GM21825 (cell line): ENCODE results near the gene SLC1A7.

ENCODE experiments used
- ATAC-seq: cut with Tn5 transposase; IDR thresholded peaks from one replicate; pipeline ENCODE4 v1.9.1; 2021; ENCODE audit warnings: mild to moderate bottlenecking, moderate library complexity; ENCODE audit not compliant: unreplicated experiment

SLC1A7 gene

DNA sequence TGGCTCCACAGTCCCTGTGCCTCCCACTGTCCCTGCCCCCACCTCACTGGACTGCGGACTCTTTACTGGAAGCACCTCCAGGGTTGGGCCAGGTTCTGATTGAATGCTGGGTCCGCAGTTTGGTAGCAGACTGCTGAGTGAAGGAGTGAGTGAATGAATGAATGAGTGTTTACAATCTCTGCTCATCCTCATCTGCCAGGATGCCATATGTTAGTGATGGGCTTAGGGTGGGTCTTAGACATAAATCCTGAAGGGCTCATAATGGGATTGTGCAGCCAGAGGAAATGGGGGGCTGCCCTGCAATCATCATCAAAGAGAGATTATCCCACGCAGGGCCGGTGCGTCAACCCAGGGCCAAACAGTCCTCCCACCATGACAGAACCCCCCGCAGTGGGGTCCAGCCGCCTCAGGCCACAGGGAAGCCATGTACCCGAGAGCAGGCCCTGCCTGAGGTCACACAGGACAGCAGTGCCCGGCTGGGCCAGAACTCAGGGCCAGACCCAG, 26.1 kb downstream of the SLC1A7 start:
- ATAC-seq = no peak

DNA sequence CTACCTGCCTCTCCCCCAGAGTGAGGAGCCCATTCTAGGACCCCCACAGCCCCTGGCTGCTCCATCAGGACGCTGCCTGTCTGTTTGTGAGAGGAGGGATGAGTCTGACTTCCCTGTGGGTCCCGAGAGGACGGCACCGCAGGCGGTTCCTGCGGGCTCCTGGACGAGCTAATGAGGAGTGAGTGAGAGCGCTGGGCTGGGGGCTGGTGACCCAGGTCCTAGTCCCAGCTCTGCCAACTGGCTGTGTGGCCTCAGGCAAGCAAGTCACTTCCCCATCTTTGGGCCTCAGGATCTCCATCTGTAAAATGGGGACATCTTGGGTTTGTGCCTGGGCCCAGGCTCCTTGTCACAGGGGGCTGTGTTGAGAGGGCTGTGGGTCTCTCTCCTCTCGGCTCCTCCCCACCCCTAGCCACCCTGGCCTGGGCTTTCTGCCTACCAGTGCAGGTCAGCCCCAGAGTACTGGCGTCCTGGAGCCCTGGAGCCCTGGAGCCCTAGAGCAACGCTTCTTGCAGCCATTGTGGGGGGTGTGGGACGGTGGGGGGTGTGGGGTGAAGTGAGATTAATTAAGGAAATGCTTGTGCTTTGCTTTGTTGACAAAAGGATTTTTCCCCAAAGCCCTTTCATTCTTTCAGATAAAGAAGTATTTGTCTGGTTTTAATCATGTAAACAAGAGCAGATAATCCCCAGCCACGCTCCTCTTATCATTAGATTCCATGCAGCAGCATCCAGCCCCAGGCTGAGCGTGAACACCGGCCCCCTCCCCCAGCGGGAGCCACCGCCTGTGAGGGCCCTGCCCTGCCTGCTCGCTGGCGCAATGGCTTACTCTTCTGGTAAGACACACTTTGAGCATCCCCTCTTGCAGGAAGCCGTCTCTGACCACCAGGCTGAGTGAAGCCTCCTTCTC, 26.8 kb downstream of the SLC1A7 start:
- ATAC-seq = no peak

- ATAC-seq = no peak
These were observed 27.6 kb downstream of the SLC1A7 start for GRCh38 chr1:53114581-53115400.

DNA sequence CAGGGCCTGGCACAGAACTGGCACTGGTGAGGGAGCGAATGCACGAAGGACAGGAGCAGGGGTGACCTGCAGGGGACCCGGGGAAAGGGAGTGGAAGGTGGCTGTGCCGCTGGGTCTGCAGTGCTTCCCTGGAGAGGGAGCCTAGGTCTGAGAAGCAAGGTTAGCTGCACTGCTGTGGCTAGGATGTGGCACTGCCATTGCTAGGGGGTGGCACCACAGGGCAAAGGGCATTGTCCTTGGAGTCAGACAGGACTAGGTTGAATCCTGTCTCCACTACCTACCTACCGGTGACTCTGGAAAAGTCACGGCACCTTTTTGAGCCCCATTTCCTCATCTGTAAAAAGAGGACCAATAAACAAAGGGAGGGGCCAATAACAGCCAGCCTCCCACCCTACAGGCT, 28.3 kb downstream of the SLC1A7 start:
- no peak for ATAC-seq

GRCh38 chr1:53112861-53113260, 29.6 kb downstream of the SLC1A7 start:
- no peak for ATAC-seq

DNA sequence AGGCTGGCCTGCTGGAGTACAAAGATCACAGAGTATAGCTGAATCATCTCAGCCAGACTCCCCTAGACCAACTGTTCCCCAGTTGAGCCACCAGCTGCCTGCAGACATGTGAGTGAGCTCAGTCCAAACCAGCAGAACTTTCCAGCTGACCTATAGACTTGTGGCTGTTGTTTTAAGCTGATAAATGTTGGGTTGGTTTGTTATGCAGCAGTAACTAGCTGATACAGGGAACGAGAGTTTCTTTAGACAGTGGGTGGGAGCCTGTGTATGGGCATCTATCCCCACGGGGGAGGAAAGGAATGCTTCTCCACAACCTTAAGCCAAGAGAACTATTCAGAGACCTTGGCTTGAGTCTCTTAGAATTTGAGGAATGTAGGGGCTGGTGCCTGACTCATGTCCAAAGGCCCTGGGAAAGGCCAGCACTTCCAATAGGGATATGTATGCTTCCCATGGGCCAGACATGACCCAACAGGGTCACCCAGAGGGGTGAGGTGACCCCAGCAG, 30.1 kb downstream of the SLC1A7 start:
- no peak for ATAC-seq

DNA sequence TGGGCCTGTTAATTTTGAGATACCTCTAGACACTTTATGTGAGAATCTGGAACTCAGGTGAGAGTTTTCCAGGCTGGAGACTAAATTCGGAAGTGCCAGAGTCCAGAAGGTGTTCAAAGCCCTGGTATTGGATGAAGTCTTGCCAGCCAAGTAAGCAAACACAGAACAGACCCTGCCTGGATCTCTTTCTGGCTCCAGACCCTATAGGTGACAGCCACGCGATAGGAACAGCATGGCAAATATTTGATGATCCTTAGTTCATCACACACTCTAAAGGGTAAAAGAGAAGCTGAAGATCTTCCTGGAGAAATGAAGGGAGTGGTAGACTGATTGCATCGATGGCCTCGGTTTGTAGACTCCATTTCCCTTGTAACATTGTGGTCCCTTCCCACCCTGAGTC, 30.7 kb downstream of the SLC1A7 start:
- no peak for ATAC-seq

DNA sequence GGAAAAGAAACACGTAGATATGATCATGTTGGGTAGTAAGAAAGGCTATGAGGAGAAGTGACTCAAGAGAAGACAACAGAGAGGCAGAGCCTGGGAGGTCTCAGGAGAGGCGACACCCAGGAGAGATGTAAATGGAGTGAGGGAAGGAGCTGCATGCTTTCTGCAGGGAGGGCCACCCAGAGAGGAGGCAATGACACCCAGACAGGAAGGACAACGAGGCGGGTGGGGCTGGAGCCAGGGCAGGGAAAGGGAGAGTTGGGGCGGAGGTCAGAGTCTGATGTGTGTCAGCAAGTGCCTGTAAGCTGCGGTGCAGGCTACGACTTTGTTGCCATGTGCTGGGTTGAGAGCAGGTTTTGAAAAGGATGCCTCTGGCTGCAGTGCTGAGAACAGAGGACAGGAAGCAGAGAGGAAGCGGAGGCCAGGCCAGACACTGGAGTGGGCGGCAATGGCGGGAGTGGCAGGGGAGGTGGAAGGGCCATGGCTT, 31.3 kb downstream of the SLC1A7 start:
- ATAC-seq = no peak

GRCh38 chr1:53110370-53111072, 31.9 kb downstream of the SLC1A7 start:
- no peak for ATAC-seq

GRCh38 chr1:53108646-53109580, 33.5 kb downstream of the SLC1A7 start:
- ATAC-seq = no peak

DNA sequence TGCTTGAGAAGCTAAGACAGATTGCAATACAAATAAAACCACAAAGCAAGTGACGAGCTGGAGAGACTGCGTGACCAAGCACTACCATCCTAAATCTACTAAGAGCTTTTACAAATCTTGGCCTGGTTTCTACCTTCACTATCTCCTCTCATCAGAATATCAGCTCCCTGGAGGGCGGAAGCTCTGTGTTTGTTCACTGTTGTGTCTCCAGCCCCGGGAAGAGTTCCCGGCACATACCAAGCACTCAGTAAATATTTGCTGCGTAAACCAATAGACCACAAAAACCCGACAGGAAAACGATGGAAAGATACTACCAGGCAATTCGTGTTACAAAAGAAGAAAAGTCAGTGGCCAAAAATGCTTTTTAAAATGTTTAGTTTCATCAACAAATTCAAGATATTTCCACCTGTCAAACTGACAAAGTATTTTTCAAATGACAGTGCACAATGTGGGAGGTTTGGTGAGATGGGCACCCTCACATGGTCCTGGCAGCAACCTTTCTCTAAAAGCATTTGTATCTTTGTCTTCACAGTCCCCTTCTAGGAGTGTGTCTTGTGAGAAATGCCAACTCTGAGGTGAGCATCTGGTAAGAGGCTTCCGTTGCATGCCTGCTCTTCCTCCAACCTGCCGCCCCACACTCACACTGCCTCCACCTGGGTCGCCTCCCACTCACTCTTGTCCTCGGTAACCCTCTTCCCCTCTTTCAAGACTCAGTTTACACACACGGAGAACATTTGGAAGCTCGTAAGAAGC, 34.7 kb downstream of the SLC1A7 start:
- ATAC-seq = no peak

DNA sequence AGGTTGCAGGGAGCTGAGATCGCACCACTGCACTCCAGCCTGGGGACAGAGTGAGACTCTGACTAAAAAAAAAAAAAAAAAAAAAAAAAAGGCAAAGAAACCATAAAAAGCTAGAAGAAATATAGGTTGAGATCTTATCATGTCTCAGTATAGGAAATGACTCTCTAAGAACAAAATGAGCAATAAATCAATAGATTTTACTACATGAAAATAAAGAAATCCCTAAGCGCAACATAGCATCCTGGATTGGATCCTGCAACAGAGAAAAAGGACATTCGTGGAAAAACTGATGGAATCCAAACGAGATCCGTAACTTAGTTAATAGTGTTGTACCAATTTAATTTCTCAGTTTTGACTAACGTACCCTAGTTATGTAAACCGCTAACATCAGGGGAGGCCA, 35.3 kb downstream of the SLC1A7 start:
- ATAC-seq = no peak

GRCh38 chr1:53104289-53104913, 38.0 kb downstream of the SLC1A7 start:
- ATAC-seq = no peak

DNA sequence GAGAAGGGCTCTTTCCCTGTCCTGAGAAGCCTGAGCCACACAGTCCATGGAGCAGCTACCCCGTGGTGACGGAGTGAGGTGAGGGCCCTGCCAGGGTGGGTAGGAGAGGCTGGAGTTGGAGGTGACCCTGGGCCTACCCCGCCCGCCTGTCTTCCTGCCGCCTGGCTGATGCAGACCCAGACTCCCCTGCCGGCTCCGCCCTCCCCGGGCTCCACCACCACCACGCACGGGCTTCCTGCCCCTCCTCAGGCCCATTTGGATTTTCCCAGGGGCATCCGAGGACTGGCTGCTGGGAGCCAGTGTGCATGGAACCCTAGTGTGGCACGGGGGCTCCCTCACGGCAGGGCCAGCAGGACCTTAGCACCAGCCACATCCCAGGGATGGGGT, 47.9 kb downstream of the SLC1A7 start:
- no peak for ATAC-seq

DNA sequence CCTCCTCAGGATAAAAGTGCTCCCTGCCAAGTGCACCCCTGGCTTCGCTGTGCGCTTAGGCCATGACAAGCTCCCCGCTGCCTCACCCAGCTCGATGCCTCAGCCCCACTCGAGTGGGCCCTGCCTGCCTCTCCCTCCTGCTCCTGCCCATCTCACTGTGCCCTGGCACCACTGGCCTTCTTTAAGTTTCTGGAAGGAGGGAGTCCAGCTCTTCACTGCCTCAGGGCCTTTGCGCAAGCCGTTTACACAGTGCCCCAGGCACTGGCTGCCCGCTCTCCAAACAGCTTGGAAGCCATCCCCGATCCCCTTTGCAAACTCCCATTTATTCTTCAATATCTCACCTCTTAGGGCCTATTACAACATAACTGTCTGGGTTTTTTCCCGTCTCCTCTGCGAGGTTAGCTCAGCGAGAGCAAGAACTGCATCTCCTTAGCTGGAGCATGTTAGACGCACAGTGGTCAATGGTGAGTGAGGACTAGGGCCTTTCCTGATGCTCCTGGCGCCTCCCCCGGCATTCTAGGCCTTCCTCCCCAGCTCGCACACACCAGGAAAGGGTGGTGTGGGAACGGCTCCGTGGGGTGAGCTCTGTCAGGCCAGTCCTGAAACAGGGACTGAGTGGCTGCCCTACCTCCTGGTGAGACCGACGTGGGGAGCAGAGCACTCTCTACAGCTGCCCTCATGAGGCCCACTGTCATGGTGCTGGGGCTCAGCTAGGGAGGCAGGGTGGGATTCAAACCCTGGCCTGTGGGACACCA, 48.5 kb downstream of the SLC1A7 start:
- no peak for ATAC-seq

DNA sequence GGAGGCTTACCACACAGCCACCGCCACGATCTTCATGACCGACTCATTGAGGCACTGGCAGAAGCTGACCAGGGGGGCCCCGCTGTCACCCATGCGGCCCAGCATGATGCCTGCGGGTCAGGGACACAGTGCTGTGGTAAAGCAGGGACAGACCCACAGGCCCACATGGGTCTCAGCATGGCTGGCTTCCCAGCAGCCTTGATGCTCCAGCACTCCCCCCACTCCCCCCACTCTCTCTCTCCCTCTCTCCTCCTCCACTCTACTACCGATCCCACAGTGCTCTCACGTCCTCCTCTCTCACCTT, 49.0 kb downstream of the SLC1A7 start:
- no peak for ATAC-seq

DNA sequence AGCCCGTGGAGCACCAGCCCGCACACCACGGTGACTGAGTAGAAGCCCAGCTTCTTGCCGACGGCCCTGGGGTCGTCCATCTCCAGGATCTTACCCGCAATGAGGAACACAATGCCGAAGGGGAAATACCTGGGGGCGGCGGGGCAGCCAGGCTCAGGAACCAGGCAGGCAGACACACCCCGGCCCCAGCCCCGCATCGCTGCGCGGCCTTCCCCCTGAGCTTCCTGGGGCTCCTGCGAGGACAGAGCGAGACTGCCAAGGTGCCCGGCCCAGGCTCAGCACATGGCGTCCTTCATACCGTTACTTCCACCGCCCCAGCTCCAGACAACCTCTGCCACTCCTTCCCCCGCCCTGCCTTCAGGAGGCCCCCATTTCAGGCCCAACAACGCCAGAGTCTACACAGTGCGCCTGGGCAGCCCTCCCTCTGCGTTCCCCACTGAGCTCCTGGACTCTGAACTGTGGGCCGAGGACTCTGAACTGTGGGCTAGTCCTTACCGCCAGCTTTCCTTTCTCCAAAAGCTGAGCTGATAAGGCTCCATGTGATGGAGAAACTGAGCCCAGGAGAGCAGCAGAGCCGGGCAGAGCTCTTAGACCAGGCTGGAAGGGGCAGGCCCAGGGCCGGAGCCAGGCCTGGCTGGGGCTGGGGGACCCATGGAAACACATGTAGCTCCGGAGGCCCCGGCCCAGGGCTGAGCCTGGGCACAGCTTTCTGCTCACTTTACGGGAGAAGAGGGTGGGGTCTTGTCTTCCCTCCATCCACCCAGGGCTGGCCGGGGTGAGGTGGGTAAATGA, 49.6 kb downstream of the SLC1A7 start:
- no peak for ATAC-seq
